OCI-LY7 (cell line): ENCODE results near the gene MCCC1. TPM values are rescaled to one million over a fixed set of nuclear protein-coding genes. Genes with fewer than 3 reads are reported as not detected.

Source experiments
- BruUV-seq: library from RNA; stranded (reverse); fragments of 400-500 nt; replicated peaks from 2 replicates; lab custom pipeline; 2021; lab: Mats Ljungman, UMichigan
- CTCF ChIA-PET: fragments of 300-600 bp; sonication (Branson Sonifier 250); formaldehyde crosslinking; loops from one replicate; lab custom pipeline; 2022; ENCODE audit warnings: antibody characterized with exemption; ENCODE audit not compliant: unreplicated experiment; lab: Charles Lee
- POLR2A ChIA-PET: fragments of 300-600 bp; sonication (Branson Sonifier 250); formaldehyde crosslinking; loops from one replicate; lab custom pipeline; 2022; ENCODE audit warnings: antibody characterized with exemption; lab: Charles Lee
- DNase-seq: peaks from one replicate; pipeline ENCODE4 v3.0.0-alpha.2; 2015; ENCODE audit warnings: low spot score
- H2AFZ ChIP-seq: fragments of 200-600 bp; sonication (generic), shearing (Covaris generic); 2 replicates; pipeline ENCODE4 v1.6.1; 2014; ENCODE audit warnings: mild to moderate bottlenecking, antibody characterized with exemption, low read length, moderate library complexity
- H3K27ac ChIP-seq: fragments of 200-600 bp; sonication (generic); 2 replicates; pipeline ENCODE4 v1.5.1; 2014; ENCODE audit warnings: mixed run types, low read depth, mild to moderate bottlenecking, moderate library complexity, low read length, inconsistent platforms; ENCODE audit not compliant: poor library complexity, severe bottlenecking
- H3K36me3 ChIP-seq: fragments of 200-600 bp; sonication (generic); 2 replicates; pipeline ENCODE4 v1.6.1; 2014; ENCODE audit warnings: mild to moderate bottlenecking, antibody characterized with exemption, low read length, moderate library complexity, mixed read lengths; ENCODE audit not compliant: insufficient read depth
- H3K4me1 ChIP-seq: fragments of 200-600 bp; sonication (generic); 2 replicates; pipeline ENCODE4 v1.5.1; 2014; ENCODE audit warnings: mild to moderate bottlenecking, low read length; ENCODE audit not compliant: insufficient read depth, poor library complexity, severe bottlenecking
- H3K4me2 ChIP-seq: fragments of 200-600 bp; sonication (generic); 2 replicates; pipeline ENCODE4 v1.6.1; 2014; ENCODE audit warnings: mild to moderate bottlenecking, low read length
- H3K4me3 ChIP-seq: fragments of 200-600 bp; sonication (generic); 2 replicates; pipeline ENCODE4 v1.5.1; 2014; ENCODE audit warnings: mild to moderate bottlenecking, low read depth, low read length; ENCODE audit not compliant: poor library complexity, severe bottlenecking
- H3K79me2 ChIP-seq: fragments of 200-600 bp; sonication (generic); 2 replicates; pipeline ENCODE4 v1.6.1; 2016; ENCODE audit warnings: low read depth, mild to moderate bottlenecking, low read length, moderate library complexity, mixed read lengths; ENCODE audit not compliant: insufficient read depth
- H3K9me2 ChIP-seq: fragments of 200-600 bp; sonication (generic); 2 replicates; pipeline ENCODE4 v1.6.1; 2016; ENCODE audit warnings: mild to moderate bottlenecking, low read length, mixed read lengths; ENCODE audit not compliant: insufficient read depth
- H3K9me3 ChIP-seq: fragments of 200-600 bp; sonication (generic); 2 replicates; pipeline ENCODE4 v1.6.1; 2014; ENCODE audit warnings: mild to moderate bottlenecking, mixed run types, low read length, mixed read lengths
- H4K20me1 ChIP-seq: fragments of 200-600 bp; sonication (generic); 2 replicates; pipeline ENCODE4 v1.6.1; 2014; ENCODE audit warnings: mild to moderate bottlenecking, antibody characterized with exemption, low read length, moderate library complexity, mixed read lengths; ENCODE audit not compliant: insufficient read depth
- CTCF ChIP-seq: fragments of 200-600 bp; sonication (generic); conservative IDR thresholded peaks from 2 replicates; pipeline ENCODE4 v1.5.1; 2014; ENCODE audit warnings: mild to moderate bottlenecking, antibody characterized with exemption, low read length, moderate library complexity, mixed read lengths
- EZH2phosphoT487 ChIP-seq: fragments of 200-600 bp; sonication (generic); IDR thresholded peaks from 2 replicates; pipeline ENCODE4 v1.6.1; 2018; ENCODE audit warnings: low read depth, borderline replicate concordance, mild to moderate bottlenecking, mixed run types, antibody characterized with exemption, low read length, moderate library complexity, mixed read lengths
- intact Hi-C: fragments of 100-400 bp; cut with micrococcal nuclease; formaldehyde crosslinking; loops from one replicate; pipeline ENCODE4 v1.10.0; 2022; ENCODE audit not compliant: unreplicated experiment
- total RNA-seq, 2 experiments: library from RNA; depleted of rRNA in 1 of 2; stranded (reverse); fragments of >200 nt in 1 of 2; shearing (Covaris generic) in 1 of 2; gene quantifications; 2 replicates each; pipeline ENCODE4 v1.2.3, GENCODE V29; 2014 to 2022

Gene MCCC1
- total RNA-seq, 2 experiments from 2014 or later: 29.9 to 57.5 TPM

DNA sequence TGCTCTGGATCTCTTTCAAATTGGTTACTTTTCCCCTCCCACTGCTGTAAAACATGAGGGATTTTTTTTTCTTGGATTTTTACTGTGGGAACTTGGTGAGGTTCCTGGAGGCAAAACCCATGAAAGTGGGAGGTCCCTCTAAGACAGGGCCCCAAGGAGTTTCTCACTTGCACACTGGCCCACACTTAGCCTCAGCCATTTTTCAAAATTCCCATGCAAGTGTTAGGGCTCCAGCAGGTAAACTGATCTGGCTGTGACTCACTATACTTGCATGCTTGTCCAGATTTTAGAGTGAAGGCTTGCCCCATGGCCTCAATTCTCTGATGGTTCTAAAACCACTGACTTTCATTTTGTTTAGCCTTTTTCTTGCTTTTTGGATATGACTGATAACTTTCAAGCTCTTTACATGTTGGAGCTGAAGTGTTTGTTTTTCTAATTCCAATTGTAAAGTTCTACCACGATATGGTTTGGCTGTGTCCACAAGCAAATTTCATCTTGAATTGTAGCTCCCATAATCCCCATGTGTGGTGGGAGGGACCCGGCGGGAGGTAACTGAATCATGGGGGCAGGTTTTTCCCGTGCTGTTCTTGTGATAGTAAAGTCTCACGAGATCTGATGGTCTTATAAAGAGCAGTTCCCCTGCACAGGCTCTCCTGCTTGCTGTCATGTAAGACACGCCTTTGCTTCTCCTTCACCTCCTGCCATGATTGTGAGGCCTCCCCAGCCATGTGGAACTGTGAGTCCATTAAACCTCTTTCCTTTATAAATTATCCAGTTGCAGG is 37.7 kb downstream of the MCCC1 start:
- Histone ChIP-seq H3K4me1 (no peaks in the 10 kb centered on the region), H4K20me1 (no peaks in the 10 kb centered on the region), H3K4me3 (no peak overlapping the region), H3K36me3 (peaks cover 56% of the 10 kb centered on the region), H3K79me2 (no peaks in the 10 kb centered on the region), H2AFZ (no peak overlapping the region), H3K9me3 (peaks cover 3% of the 10 kb centered on the region), H3K4me2 (no peak overlapping the region), H3K27ac (no peak overlapping the region), H3K9me2 (no peaks in the 10 kb centered on the region)
- POLR2A ChIA-PET: no interaction called here
- no peak for DNase-seq
- CTCF ChIA-PET: no interaction called here
- no TSS peak for BruUV-seq
- TF ChIP-seq CTCF: no peak
- TF ChIP-seq EZH2phosphoT487: no peak
- intact Hi-C loops: no loop called here

- intact Hi-C loops: no loop called here
- no peaks in the 10 kb centered on the region for H4K20me1 ChIP-seq
- H2AFZ ChIP-seq: no peak overlapping the region
- no peaks in the 10 kb centered on the region for H3K9me2 ChIP-seq
- H3K4me3 ChIP-seq: no peak overlapping the region
- DNase-seq: no peak
- no peak overlapping the region for H3K4me2 ChIP-seq
- H3K9me3 ChIP-seq: no peaks in the 10 kb centered on the region
- no peak for TF ChIP-seq EZH2phosphoT487
- TF ChIP-seq CTCF: no peak
- POLR2A ChIA-PET: interaction anchor here (1.0 kb wide), 1 partner anchor 15 kb away, joined by 3 read pairs; no protein-coding TSS in a partner anchor
- CTCF ChIA-PET: no interaction called here
- H3K36me3 ChIP-seq: peaks cover 49% of the 10 kb centered on the region
- no peaks in the 10 kb centered on the region for H3K4me1 ChIP-seq
- H3K79me2 ChIP-seq: no peaks in the 10 kb centered on the region
- no TSS peak for BruUV-seq
- H3K27ac ChIP-seq: no peak overlapping the region
Observed at GRCh38 chr3:183058351-183058750, 40.9 kb downstream of the MCCC1 start.

DNA sequence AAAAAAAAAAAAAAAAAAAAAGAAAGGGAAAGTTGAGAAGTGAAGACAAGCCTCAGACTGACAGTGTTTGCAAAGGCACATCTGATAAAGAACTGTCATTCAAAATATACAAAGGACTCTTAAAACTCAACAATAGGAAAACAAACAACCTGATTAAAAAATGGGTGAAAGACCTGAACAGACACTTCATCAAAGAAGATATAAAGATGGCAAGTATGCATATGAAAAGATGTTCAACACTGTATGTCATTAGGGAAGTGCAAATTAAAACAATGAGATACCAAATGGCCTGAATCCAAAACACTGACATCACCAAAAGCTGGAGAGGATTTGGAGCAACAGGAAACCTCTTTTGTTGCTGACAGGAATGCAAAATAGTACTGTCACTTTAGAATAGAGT is 48.6 kb downstream of the MCCC1 start:
- Histone ChIP-seq H4K20me1 (no peaks in the 10 kb centered on the region), H3K4me1 (peaks cover 23% of the 10 kb centered on the region), H3K4me2 (no peak overlapping the region), H2AFZ (no peak overlapping the region), H3K4me3 (no peak overlapping the region), H3K36me3 (peaks cover 78% of the 10 kb centered on the region), H3K9me2 (no peaks in the 10 kb centered on the region), H3K79me2 (no peaks in the 10 kb centered on the region; the same call in 1 of the 2 replicates), H3K9me3 (peaks cover 5% of the 10 kb centered on the region; the same call in 1 of the 2 replicates), H3K27ac (no peak overlapping the region)
- intact Hi-C loops: no loop called here
- ChIA-PET CTCF (no interaction called here), POLR2A (interaction anchor here (0.6 to 0.9 kb wide), 2 partner anchors 140 to 1035 kb away, joined by 3 read pairs; no protein-coding TSS in a partner anchor)
- no peak for DNase-seq
- TF ChIP-seq CTCF (no peak), EZH2phosphoT487 (no peak)
- BruUV-seq: no TSS peak
